ENCODE measurements around the gene P2RX3. TPM values are rescaled to one million over a fixed set of nuclear protein-coding genes. Genes with fewer than 3 reads are reported as not detected.
"Not testable (repeated sequence)": the region's sequence is repeated elsewhere in the genome, so short reads cannot be mapped to it uniquely, and the experiment has no call there.

P2RX3 gene
- total RNA-seq = not detected

GRCh38 chr11:57338142-57338541 is at the start of gene P2RX3:
P2RX3 (plus strand) TSS chr11:57338352; CDS start chr11:57338551, 199 bp downstream.
- peaks cover 16% of the 10 kb centered on the region for H3K36me3 Mint-ChIP-seq
- H3K4me3 Mint-ChIP-seq = no peak within 1 kb of the TSS
- no peaks in the 10 kb centered on the region for H3K9me3 Mint-ChIP-seq (ENCODE audit: low read depth)
- ATAC-seq (no peak), DNase-seq (no peak)
- H3K27me3 Mint-ChIP-seq = peaks cover 5% of the 10 kb centered on the region
- CTCF ChIA-PET = interaction anchor here (0.9 to 3.1 kb wide), 4 partner anchors 12 to 121 kb away, joined by 3 to 15 read pairs (median 5); partner anchors contain the start of genes RTN4RL2 and TNKS1BP1
- peaks cover 29% of the 10 kb centered on the region for H3K4me1 Mint-ChIP-seq
- no peak within 1 kb of the TSS for H3K27ac Mint-ChIP-seq

DNA sequence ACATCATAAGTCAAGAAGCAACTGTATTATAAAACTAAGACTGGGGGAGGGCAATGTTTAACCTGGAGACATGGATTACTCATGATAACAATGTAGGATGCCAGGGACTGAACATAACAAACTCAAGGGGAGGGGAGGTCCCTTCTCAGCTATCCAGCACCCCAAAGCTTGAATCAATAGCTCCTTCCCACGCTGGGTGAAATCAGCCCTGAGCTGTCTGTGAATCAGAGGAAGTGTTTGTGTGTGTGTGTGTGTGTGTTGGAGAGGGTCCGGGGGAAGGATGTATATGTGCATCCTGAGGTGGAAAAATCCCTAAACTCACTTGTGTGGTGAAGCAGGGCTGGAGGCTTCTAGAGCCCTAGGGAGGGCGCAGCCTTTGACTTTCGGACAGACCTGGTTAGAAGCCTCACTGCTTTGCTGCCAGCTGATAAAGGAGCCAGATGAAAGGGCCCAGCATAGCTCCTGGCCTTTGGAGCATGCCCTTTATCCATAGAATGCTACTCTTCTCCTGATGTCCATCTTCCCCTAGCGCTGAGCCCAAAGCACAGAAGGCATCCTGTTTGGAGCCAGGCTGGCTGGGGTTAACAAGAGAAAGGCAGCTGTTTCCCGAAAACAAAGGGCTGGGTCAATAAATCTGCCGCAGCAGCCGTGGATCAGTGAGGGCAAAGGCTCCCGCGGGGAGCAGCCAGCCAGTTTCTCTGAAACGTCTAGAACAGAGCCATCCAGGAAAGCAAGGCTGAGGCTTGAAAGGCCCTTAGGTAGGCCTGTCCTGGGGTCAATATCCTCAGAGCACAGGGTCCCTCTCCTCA is 49.2 kb upstream of the P2RX3 start:
- no peak overlapping the region for H3K27ac Mint-ChIP-seq
- no peak overlapping the region for H3K4me3 Mint-ChIP-seq
- no peaks in the 10 kb centered on the region for H3K4me1 Mint-ChIP-seq
- H3K27me3 Mint-ChIP-seq = peaks cover 23% of the 10 kb centered on the region
- CTCF ChIA-PET = no interaction called here
- no peaks in the 10 kb centered on the region for H3K9me3 Mint-ChIP-seq (ENCODE audit: low read depth)
- ATAC-seq (no peak), DNase-seq (no peak)
- H3K36me3 Mint-ChIP-seq = no peaks in the 10 kb centered on the region

DNA sequence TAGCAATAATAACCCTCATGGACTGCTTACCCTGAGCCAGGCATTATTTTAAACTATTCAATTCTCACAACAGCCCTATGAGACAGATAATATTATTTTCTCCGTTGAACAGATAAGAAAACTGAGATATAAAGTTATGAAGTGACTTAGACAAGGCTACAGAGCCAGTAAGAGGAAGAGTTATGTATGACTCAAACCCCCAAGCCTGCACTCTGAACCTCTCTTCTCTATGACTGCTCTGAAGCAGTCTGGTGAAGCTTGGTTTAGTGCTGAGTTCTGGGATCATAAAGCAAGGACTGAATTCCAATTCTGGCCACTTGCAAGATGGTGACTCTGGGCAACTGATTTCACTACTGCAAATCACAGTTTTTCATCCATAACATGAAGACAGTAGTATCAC is 47.9 kb upstream of the P2RX3 start:
- DNase-seq = no peak
- CTCF ChIA-PET = interaction anchor here (0.7 kb wide), 1 partner anchor 14 kb away, joined by 3 read pairs; no protein-coding TSS in a partner anchor
- ATAC-seq = no peak
- Mint-ChIP-seq H3K4me1 (no peaks in the 10 kb centered on the region), H3K36me3 (no peaks in the 10 kb centered on the region), H3K4me3 (no peak overlapping the region), H3K27ac (no peak overlapping the region), H3K9me3 (ENCODE audit: low read depth) (no peaks in the 10 kb centered on the region), H3K27me3 (peaks cover 23% of the 10 kb centered on the region)

DNA sequence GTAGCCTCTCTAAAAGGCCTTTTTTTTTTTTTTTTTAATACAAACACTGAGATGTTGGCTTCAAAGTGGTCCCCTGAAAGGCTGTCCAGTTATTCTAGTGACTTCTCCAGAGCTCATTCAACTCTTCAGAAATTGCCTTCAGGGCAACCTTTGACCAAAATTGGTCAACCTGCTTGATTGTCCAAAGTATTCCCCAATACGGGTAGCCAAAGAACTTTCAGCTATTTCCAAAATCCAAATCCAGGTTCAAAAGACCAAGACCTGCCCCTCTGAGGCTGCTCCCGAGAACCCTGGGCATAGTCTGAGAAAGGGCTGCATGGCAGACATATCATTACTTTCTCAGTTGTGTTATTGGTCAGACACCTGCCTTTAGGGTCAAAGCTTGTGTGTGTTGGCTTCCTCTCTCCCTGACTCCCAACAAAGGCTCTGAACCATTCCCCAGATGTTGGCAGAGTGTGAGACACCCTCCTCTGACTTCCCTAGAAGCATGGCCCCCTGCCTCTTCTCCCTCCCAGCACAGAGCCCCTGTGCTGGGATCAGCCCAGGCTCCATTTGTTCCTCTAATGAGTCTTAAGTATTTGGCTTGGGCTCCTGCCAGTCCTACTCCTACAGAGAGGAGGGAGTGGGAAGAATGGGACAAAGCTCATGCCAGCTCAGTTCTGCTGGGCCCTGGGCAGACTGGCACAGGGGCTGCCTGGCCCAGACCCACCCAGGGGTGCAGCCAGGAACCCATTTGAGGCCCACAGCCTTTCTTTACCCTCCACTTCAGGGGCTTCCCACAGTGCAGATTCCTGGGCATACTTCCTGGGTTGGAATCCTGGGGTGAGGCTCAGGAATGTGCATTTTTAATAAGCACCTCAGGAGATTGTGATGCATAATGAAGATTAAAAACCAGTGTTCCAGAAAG is 43.7 kb upstream of the P2RX3 start:
- H3K36me3 Mint-ChIP-seq = peaks cover 3% of the 10 kb centered on the region
- DNase-seq (no peak), ATAC-seq (no peak)
- no peak overlapping the region for H3K4me3 Mint-ChIP-seq
- H3K27ac Mint-ChIP-seq = no peak overlapping the region
- H3K27me3 Mint-ChIP-seq = peaks cover 15% of the 10 kb centered on the region
- no peaks in the 10 kb centered on the region for H3K4me1 Mint-ChIP-seq
- no peaks in the 10 kb centered on the region for H3K9me3 Mint-ChIP-seq (ENCODE audit: low read depth)
- CTCF ChIA-PET = interaction anchor here (0.7 kb wide), 1 partner anchor 14 kb away, joined by 4 read pairs; no protein-coding TSS in a partner anchor

GRCh38 chr11:57296205-57296604 is 41.9 kb upstream of the P2RX3 start:
- H3K27me3 Mint-ChIP-seq; CTCF ChIA-PET; H3K27ac Mint-ChIP-seq; H3K36me3 Mint-ChIP-seq; H3K9me3 Mint-ChIP-seq (ENCODE audit: low read depth); H3K4me3 Mint-ChIP-seq; DNase-seq; ATAC-seq; H3K4me1 Mint-ChIP-seq: not testable (repeated sequence)

DNA sequence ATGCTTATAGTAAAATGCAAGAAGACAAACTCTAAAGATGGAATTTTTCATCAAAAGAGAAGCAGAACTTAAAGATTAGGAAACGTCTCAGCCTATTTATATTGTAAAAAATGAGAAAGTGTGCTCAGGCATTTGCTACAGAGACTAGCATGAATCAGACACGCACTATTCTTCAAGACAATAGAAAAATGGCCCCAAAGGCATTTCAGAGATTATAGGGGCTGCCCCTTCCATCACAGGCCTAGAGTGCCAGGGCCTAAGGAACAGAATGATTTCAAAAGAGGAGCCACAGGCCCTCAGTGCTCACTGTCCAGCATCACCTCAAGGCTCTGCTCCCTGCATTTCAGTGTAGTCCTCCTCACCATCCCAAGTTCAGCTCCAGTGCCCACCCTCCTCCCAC is 40.9 kb upstream of the P2RX3 start:
- no peak for ATAC-seq
- H3K36me3 Mint-ChIP-seq = peaks cover 3% of the 10 kb centered on the region

GRCh38 chr11:57299150-57299737 is 38.9 kb upstream of the P2RX3 start:
- Mint-ChIP-seq H3K36me3 (peaks cover 3% of the 10 kb centered on the region), H3K9me3 (ENCODE audit: low read depth) (no peaks in the 10 kb centered on the region), H3K27ac (no peak overlapping the region), H3K4me3 (no peak overlapping the region), H3K27me3 (no peaks in the 10 kb centered on the region), H3K4me1 (no peaks in the 10 kb centered on the region)
- DNase-seq (no peak), ATAC-seq (no peak)
- CTCF ChIA-PET = no interaction called here

More for the DNA sequence above, 40.9 kb upstream of the P2RX3 start:
- Mint-ChIP-seq H3K4me3 (no peak overlapping the region), H3K27me3 (no peaks in the 10 kb centered on the region), H3K9me3 (ENCODE audit: low read depth) (no peaks in the 10 kb centered on the region), H3K4me1 (no peaks in the 10 kb centered on the region), H3K27ac (no peak overlapping the region)
- no peak for DNase-seq
- CTCF ChIA-PET = no interaction called here

DNA sequence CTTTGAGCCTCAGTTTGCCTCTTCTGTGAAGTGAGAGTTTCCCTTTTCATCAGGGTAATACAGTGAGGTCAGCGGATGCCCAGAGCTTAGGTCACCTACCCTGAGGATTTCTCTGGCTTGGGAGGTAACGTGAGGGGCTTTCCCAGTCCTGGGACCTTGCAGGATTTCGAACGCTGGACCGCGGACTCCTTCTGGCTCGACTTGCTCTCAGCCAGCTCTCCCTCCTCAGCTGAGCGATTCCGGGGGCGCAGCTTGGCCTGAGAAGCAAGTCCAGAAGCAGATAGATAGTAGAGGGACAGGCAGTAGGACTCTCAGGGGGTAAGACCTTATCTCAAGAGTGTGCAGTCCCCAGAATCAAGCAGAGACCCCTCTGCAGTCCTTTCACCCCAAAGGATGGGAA is 37.4 kb upstream of the P2RX3 start:
- H3K9me3 Mint-ChIP-seq (ENCODE audit: low read depth) = no peaks in the 10 kb centered on the region
- DNase-seq (no peak), ATAC-seq (no peak)
- H3K27ac Mint-ChIP-seq = no peak overlapping the region
- peaks cover 3% of the 10 kb centered on the region for H3K36me3 Mint-ChIP-seq
- no peaks in the 10 kb centered on the region for H3K27me3 Mint-ChIP-seq
- no peak overlapping the region for H3K4me3 Mint-ChIP-seq
- CTCF ChIA-PET = no interaction called here
- no peaks in the 10 kb centered on the region for H3K4me1 Mint-ChIP-seq

- ATAC-seq = no peak
- Mint-ChIP-seq H3K4me3 (no peak overlapping the region), H3K4me1 (no peaks in the 10 kb centered on the region), H3K27me3 (no peaks in the 10 kb centered on the region), H3K36me3 (peaks cover 3% of the 10 kb centered on the region), H3K27ac (no peak overlapping the region), H3K9me3 (ENCODE audit: low read depth) (no peaks in the 10 kb centered on the region)
- no peak for DNase-seq
- CTCF ChIA-PET = no interaction called here
These were observed 36.3 kb upstream of the P2RX3 start for GRCh38 chr11:57301711-57302423.

- CTCF ChIA-PET = no interaction called here
These were observed 35.7 kb upstream of the P2RX3 start for GRCh38 chr11:57302489-57302888.

GRCh38 chr11:57303280-57303989 is 34.7 kb upstream of the P2RX3 start:
- no peak for DNase-seq
- no peak overlapping the region for H3K4me3 Mint-ChIP-seq
- H3K9me3 Mint-ChIP-seq (ENCODE audit: low read depth) = no peaks in the 10 kb centered on the region
- no peaks in the 10 kb centered on the region for H3K27me3 Mint-ChIP-seq
- H3K27ac Mint-ChIP-seq = no peak overlapping the region
- CTCF ChIA-PET = no interaction called here
- H3K4me1 Mint-ChIP-seq = no peaks in the 10 kb centered on the region
- ATAC-seq = no peak
- peaks cover 3% of the 10 kb centered on the region for H3K36me3 Mint-ChIP-seq

More at GRCh38 chr11:57302489-57302888, 35.7 kb upstream of the P2RX3 start:
- Mint-ChIP-seq H3K36me3 (peaks cover 3% of the 10 kb centered on the region), H3K27ac (no peak overlapping the region), H3K27me3 (no peaks in the 10 kb centered on the region), H3K4me3 (no peak overlapping the region), H3K4me1 (no peaks in the 10 kb centered on the region), H3K9me3 (ENCODE audit: low read depth) (no peaks in the 10 kb centered on the region)
- DNase-seq (no peak), ATAC-seq (no peak)

GRCh38 chr11:57303990-57304579 is 34.1 kb upstream of the P2RX3 start:
- CTCF ChIA-PET = no interaction called here
- H3K36me3 Mint-ChIP-seq = peaks cover 1% of the 10 kb centered on the region

More at GRCh38 chr11:57303990-57304579, 34.1 kb upstream of the P2RX3 start:
- Mint-ChIP-seq H3K9me3 (ENCODE audit: low read depth) (no peaks in the 10 kb centered on the region), H3K27ac (no peak overlapping the region), H3K4me3 (no peak overlapping the region), H3K27me3 (no peaks in the 10 kb centered on the region), H3K4me1 (no peaks in the 10 kb centered on the region)
- ATAC-seq = no peak
- DNase-seq = no peak
